Ureter (tissue), 1 donor: ENCODE results near the gene PTPN22. TPM values are rescaled to one million over a fixed set of nuclear protein-coding genes. Genes with fewer than 3 reads are reported as not detected.

ENCODE experiments used
- DNase-seq: peaks from one replicate; pipeline ENCODE4 v3.0.0-alpha.2; 2020; ENCODE audit warnings: low spot score
- total RNA-seq: library from RNA; stranded (reverse); gene quantifications from one replicate; pipeline ENCODE4 v1.2.4, GENCODE V29; 2023
- donor health status: DM: yes; HTN: yes; CAD: no.

The PTPN22 gene
- total RNA-seq, 1 donor from 2014 or later, result 5.2 TPM

DNA sequence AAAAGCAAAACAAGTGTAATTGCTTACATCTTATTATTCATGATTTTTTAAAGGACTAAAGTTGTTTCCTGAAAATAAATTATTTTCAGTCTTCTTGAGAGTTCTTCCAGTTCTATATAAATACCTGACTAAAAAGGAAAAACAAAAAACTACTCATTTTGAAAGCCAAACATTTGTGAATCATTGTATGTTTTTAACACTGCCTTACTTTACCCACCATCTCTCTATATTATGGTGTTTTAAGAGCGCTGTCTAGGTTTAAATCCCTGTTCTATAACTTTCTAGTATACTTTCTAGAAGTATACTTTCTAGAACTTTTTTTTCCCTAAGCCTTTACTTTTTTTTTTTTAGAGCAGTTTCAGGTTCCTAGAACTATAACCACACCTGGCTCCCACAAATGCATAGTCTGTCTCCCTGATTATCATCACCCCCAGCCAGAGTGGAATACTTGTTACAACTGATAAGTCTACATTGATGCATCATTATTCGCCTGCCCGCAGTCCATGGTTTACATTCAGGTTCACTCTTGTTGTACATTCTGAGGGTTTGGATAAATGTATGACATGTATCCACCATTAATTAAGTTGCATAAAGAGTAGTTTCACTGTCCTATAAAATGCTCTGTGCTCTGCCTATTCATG is 69.0 kb downstream of the PTPN22 start:
- DNase-seq, result no peak

GRCh38 chr1:113800487-113800886 is 71.0 kb downstream of the PTPN22 start:
- no peak for DNase-seq

DNA sequence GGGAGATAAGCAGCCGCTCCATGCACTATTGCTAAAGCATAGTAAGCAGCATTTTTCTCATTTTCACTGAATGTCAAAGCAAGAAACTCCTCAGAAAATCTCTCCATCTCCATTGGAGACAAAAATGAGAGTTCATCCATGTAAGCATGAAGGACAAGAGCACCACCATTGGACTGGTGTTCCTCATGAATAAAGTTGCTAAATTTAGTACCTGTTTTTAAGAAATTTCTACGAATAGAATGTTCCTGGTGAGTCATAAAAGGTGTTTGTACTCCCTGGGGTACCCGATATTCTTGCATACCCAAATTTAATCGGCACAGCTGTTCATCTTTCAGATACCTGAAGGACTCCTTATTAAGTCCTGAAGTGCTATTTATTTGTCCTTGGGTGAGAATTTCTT is 74.0 kb downstream of the PTPN22 start:
- DNase-seq, result no peak

- no peak for DNase-seq
Measured at GRCh38 chr1:113793878-113794834, 77.4 kb downstream of the PTPN22 start.

DNA sequence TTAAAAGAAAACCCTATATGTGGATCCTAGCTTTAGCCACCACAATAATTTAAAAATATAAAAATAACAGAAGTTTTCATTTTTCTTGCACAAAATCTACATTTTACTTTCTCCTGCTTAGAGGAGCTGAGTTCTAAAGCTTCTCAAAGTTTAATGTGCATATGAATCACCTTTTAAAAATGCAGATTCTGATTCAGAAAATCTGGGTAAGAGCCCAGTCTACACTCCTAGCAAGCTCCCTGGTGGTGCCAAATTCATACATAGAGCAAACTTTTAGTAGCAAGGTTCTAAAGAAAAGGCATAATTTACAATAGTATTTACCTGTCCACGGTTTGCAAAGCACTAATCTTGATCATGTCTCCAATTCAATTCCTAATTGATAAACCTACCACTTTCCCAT is 78.5 kb downstream of the PTPN22 start:
- DNase-seq, result no peak

DNA sequence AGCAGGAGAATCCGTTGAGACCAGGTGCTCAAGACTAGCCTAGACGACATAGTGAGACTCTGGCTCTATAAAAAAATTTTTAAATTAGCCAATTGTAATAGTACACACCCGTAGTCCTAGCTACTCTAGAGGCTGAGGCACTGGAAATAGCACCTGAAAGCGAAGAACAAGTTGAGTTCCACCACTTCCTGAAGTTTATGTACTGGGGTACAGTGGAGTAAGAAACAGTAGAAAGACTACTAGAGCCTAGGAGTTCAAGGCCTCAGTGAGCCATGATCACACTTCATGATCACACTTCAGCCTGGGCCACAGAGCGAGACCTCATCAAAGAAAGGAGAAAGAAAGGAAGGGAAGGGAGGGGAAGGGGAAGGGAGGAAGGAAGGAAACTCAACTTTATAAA is 79.0 kb downstream of the PTPN22 start:
- no peak for DNase-seq

DNA sequence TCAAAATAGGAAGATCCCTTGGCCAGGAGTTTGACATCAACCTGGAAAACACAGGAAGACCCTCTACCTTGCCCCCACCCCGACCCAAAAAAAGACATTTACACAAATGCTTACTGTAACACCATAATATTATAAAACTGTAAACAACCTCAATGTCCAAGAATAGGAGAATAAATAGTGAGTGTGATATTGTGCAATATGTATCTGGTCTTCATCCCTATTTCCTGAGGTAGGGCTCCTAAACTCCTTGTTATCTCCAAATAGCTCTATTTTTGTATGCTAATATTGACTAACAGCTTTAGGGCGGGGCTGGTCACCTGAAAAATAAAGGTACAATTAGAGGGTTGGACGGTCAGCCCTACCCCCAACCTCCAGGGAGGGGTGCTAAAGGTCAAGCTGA is 82.7 kb downstream of the PTPN22 start:
- no peak for DNase-seq

DNA sequence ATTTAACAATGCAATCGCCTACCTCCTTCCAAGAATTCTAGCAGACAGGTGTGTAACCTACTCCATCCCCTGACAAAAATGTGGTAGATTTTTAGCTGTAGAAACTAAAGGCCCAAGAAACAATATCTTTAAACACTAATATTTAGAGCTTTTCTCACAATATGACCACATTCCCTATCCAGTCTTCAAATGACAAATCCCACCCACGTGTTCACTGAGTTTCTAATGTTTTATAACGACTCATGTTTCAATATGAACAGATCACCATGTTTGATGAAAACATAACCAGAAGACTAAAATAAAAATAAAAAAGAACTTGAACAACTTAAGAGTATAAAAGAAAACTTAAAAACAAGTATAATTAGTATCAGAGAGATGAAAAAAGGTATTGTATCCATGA is 83.8 kb downstream of the PTPN22 start:
- no peak for DNase-seq

- no peak for DNase-seq
Measured at GRCh38 chr1:113786069-113786468, 85.4 kb downstream of the PTPN22 start.

GRCh38 chr1:113784104-113784779 is 87.3 kb downstream of the PTPN22 start:
- no peak for DNase-seq

GRCh38 chr1:113783254-113784103 is 88.0 kb downstream of the PTPN22 start:
- peak; percentile 45 for DNase-seq

DNA sequence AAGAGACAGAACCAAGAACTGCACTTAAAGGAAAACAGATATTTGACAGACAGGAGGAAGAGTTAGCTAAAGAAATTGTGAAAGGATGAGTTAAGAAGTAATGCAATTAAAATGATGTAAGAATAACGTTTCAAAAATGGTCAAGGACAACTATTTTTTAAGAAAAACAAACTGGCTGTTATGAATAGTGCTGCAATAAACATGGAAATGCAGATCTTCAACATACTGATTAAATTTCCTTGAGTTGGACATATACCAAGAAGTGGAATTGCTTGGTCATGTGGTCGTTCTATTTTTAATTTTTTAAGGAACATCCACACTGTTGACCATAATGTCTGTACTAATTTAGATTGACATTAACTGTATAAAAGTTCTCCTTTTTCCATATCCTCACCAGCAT is 89.1 kb downstream of the PTPN22 start:
- no peak for DNase-seq

DNA sequence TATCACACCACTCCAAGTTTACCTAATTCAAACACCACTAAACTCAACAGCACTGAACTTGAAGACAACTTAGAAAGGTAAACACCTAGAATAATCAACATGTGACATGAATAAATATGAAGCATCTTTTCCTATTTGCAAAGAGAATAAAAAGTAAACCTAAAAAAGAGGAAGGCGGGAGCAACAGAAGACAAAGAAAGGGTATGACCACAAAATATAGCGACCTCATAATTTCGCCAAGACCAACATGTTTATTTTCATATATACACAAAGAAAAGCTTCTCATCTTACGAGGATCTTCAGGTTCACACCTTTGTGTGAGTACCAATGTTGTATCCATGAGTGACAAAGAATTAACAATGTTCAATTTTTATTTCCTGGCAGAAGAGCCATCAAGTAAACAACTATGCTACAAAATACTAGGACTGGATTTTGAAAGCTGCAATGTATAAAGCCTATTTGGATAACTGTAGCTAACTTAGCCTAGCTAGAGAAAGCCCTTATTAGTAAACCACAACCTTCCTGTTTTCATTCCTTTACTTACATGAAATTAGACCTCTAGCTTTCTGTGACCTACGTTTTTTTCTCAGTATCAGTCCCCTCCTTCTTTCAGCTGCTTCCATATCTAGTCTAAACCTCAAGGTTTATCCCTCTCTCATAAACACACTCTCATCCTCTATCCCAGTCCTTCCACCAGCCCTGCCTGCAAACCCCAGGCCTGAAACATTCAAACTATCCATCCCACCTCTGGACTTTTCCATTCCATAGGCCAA is 91.0 kb downstream of the PTPN22 start:
- DNase-seq, result no peak

- no peak for DNase-seq
Measured at GRCh38 chr1:113779542-113779941, 92.0 kb downstream of the PTPN22 start.

DNA sequence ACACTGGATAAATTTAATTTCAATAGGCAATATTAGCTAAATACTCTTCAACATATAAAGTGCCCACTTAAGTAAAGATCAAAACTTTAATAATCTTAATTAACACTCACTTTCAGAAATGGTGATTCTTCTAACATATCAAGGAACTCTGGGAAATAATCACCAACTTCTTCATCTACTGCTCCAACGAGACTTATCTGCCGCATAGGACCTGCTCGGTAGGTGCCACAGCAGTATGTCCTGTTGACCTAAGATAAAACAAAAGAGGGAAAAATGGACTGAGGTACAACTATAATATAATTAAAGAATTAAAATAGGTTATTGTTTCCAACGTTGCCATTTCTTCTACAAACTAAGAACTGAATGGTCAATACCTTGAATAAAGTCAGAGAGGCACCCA is 94.0 kb downstream of the PTPN22 start:
- no peak for DNase-seq

- no peak for DNase-seq
Measured at GRCh38 chr1:113770031-113770430, 101.5 kb downstream of the PTPN22 start.

DNA sequence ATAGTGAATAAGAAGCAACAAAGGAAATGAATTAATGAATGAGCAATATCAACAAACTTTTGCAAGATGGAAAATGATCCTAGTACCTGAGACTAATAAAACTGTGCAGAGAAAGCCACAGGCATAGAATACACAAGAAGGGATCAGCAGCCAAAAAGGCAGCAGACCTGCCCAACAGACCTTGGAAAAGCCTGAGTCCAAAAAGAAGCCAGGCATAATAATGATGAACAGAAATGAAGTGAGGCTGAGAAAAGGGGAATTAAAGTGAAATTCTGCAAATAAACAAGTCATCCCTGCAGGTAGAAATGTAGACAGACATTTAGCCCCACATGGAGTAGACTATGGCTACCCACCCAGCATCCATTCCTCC is 101.9 kb downstream of the PTPN22 start:
- DNase-seq, result no peak

- no peak for DNase-seq
Measured at GRCh38 chr1:113768916-113769600, 102.5 kb downstream of the PTPN22 start.

DNA sequence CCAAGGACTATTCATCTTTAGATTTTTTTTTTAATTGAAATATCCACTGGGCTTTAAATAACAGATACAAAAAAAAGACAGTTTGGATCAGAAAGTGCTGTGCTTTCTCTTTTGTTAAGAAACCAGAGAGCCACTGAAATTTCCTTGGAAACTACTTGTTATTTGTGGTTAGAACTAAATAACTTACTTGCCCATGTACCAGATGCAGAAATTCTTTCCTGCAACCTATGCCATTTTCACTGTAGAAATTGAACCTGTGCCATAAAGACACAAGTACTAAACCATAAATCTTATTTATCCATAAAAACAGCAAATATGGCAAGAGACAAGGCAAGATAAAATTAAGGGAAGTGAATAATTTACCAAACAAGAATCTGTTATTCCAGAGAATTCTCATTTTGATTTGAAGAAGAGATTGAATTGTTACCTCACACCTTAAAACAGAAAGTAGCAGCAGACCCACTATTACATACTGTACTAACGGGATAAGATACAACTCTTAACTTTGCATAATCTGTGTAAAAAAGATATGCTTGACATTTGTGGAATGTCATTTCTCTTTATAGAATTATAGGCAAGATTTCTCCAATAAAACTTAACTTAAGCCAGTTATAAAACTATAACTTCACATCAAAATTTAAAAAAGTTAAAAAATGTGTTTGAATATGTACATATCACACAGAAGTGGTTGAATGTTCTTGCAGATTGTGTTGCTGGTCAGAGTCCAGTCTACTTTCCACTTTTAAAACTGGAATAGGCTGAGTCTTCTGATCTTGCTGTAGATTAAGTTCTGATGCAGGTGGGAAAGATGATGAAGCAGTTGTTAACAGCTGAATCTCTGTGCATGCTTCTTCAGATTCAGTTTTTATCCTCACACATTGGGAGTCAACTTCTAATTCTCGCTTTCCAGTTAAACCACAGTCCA is 105.9 kb downstream of the PTPN22 start:
- no peak for DNase-seq
